ENCODE data around the gene MEF2C. TPM values are rescaled to one million over a fixed set of nuclear protein-coding genes. Genes with fewer than 3 reads are reported as not detected.
A peak's percentile ranks its signal among the peaks of the same experiment; 100 is the strongest.

Gene MEF2C
- total and polyA plus RNA-seq, 2 of the 13 experiments (the other 11 are each of a cell fraction or from before 2014, with no cell fraction given) = 0.02 TPM; not detected in 1

GRCh38 chr5:88729084-88729828 lies 153.7 kb downstream of the MEF2C start:
- intact Hi-C loops (cut with micrococcal nuclease; ENCODE audit: unreplicated experiment) (loop anchor here (1.0 to 5.0 kb wide), 5 partner anchors 583 to 1706 kb away; no protein-coding TSS in a partner anchor), in situ Hi-C loops (cut with HindIII; ENCODE audit: extremely low pct_ligation_motif_present, low pct_unique_long_range_greater_than_20kb) (loop anchor here (10.0 kb wide), 1 partner anchor 1456 kb away; no protein-coding TSS in a partner anchor)
- CTCF ChIA-PET (ENCODE audit: low intra/inter-chr PET ratio, low total read pairs) = interaction anchor here (1.5 to 3.0 kb wide), 4 partner anchors 948 to 1705 kb away, joined by 6 to 10 read pairs (median 6); no protein-coding TSS in a partner anchor
- H3K27ac ChIP-seq (ENCODE audit: extremely low read length, insufficient read depth, low read length) = no peak overlapping the region
- H3K4me2 ChIP-seq (ENCODE audit: low read depth, low read length) = no peak overlapping the region
- no peak overlapping the region for H2AFZ ChIP-seq (ENCODE audit: low read length)
- no peaks in the 10 kb centered on the region for H3K9me3 ChIP-seq (ENCODE audit: low read length)
- no peaks in the 10 kb centered on the region for H3K79me2 ChIP-seq (ENCODE audit: insufficient read depth, low read length)
- ATAC-seq (peak; percentile 81), FAIRE-seq (peak; percentile 70), DNase-seq (ENCODE audit: low spot score) (peak; percentile 61)
- no TSS peak for BruUV-seq (replicated peaks)
- H3K36me3 ChIP-seq (replicated peaks in 1 of 2; ENCODE audit: control insufficient read depth in 1 of 2, insufficient read depth in 2 of 2, low read length in 2 of 2) = no peaks in the 10 kb centered on the region
- H3K4me3 ChIP-seq (replicated peaks in 1 of 3; ENCODE audit: insufficient read depth in 1 of 3, low read depth in 2 of 3, low read length in 3 of 3) = no peak overlapping the region
- H3K4me1 ChIP-seq (ENCODE audit: insufficient read depth, low read length) = no peaks in the 10 kb centered on the region
- POLR2A ChIA-PET = no interaction called here
- H3K9ac ChIP-seq (ENCODE audit: insufficient read depth, low read depth, low read length) = no peak overlapping the region
- WGBS (ENCODE audit: low lambda C conversion rate) = 13% methylated on average over 5 of the region's 5 CpGs
- H3K27me3 ChIP-seq (ENCODE audit: control insufficient read depth in 1 of 2, insufficient read depth in 2 of 2, low read length in 2 of 2) = peaks cover 0 to 6% of the 10 kb centered on the region in 2 experiments; a peak in 1 of 5 replicates
- no peaks in the 10 kb centered on the region for H4K20me1 ChIP-seq (ENCODE audit: insufficient read depth, low read length)
- TF ChIP-seq CTCF (CRISPR knock-in tag; IDR thresholded peaks at IDR 0.05) (peak; percentile 70), RFX3 (CRISPR knock-in tag; IDR thresholded peaks at IDR 0.05) (peak; percentile 68), MAZ (IDR thresholded peaks at IDR 0.05; ENCODE audit: borderline replicate concordance, low read depth, low read length) (no peak), MAZ (CRISPR knock-in tag; IDR thresholded peaks at IDR 0.05; ENCODE audit: low read depth) (no peak), ZNF770 (CRISPR knock-in tag; IDR thresholded peaks at IDR 0.05) (no peak), ZNF768 (CRISPR knock-in tag; IDR thresholded peaks at IDR 0.05) (no peak), POLR2G (IDR thresholded peaks at IDR 0.05; ENCODE audit: low read depth, low read length) (no peak), ZNF180 (CRISPR knock-in tag; IDR thresholded peaks at IDR 0.05; ENCODE audit: borderline replicate concordance, low read depth) (no peak), ZNF589 (CRISPR knock-in tag; conservative IDR thresholded peaks at IDR 0.05) (no peak), RFXANK (CRISPR knock-in tag; IDR thresholded peaks at IDR 0.05) (peak; percentile 90), ZBTB4 (CRISPR knock-in tag; IDR thresholded peaks at IDR 0.05; ENCODE audit: borderline replicate concordance) (no peak), E2F5 (CRISPR knock-in tag; conservative IDR thresholded peaks at IDR 0.05) (no peak), SMC3 (IDR thresholded peaks at IDR 0.05; ENCODE audit: low read length) (peak; percentile 67), STAG1 (CRISPR knock-in tag; IDR thresholded peaks at IDR 0.05) (peak; percentile 76), TAF15 (IDR thresholded peaks at IDR 0.05; ENCODE audit: low read depth, low read length, poor library complexity, severe bottlenecking) (no peak), HOXA7 (CRISPR knock-in tag; IDR thresholded peaks at IDR 0.05) (no peak)
